GM18517 (cell line): ENCODE measurements around the gene NSFL1C.

Source experiments
- ATAC-seq: cut with Tn5 transposase; IDR thresholded peaks from one replicate; pipeline ENCODE4 v1.9.1; 2021; ENCODE audit warnings: mild to moderate bottlenecking, moderate library complexity; ENCODE audit not compliant: unreplicated experiment

Gene NSFL1C

DNA sequence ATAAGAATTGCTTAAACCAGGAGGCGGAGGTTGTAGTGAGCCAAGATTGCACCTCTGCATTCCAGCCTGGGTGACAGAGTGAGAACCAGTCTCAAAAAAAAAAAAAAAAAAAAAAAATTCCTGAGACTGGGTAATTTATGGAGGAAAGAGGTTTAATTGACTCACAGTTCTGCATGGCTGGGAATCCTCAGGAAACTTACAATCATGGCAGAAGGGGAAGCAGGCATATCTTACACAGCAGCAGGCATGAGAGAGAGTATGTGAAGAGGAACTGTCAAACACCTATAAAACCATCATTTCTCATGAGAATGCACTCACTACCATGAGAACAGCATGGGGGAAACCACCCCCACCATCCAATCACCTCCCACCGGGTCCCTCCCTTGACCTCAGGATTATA lies 72.0 kb downstream of the NSFL1C start:
- ATAC-seq = no peak

DNA sequence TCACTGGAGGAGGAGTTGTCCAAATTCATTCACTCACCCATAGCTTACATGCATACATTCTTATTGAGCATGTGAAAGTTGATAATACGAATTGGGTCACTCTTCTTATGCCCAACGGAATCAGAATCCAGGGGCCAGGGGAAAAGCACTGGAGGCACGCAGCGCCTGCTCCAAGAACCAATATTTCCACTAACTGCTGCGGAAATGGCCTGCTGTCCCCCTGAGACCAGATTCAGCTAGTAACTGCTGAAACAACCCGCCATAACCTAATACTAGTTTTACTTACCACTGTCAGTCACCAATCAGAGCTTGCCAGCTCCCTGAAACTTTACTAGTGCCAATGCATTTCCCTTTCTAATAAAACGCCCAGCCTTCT lies 73.2 kb downstream of the NSFL1C start:
- no peak for ATAC-seq

DNA sequence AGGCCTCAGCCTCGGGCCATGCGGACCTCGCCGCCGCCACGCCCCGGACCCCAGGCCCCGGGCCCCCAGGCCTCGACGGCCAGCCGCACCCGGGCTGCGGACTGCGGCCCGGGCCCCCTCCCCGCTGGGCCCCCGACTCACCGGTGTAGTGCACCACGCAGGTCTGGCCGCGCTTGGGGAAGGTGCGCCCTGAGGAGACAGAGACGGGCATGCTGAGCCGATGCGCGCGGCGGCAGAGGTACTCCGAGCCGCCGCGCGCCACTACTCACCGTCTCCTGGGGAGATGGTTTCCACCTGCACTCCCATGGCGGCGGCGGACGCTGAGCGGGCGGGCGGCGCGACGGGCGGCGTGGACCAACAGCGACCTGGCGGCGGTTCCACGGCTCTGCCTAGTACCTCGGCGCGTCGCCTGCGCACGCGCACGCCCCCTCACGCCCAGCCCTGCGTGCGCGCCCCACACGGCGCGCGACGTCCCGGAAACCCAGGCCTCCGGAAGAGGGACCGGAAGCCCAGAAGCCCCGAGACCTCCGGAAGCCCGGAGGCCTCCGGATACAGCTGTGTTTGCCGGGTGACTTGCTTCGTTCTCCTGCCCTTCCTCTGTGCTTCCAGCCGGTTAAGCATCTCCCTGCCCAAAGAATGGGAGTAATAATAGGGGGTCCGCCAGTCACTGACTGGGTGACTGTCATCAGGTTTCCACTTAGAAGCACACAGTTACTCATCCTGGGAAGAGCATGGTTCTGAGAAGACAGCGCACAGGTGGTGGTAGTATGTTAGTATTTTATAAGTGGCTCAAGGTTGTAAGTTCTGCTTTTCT lies 73.7 kb downstream of the NSFL1C start, which contains the start of gene FKBP1A:
FKBP1A (minus strand) TSS at position 362 of the 814 bp plus-strand sequence; CDS start at position 306, 56 bp downstream.
- peak; percentile 69 for ATAC-seq

DNA sequence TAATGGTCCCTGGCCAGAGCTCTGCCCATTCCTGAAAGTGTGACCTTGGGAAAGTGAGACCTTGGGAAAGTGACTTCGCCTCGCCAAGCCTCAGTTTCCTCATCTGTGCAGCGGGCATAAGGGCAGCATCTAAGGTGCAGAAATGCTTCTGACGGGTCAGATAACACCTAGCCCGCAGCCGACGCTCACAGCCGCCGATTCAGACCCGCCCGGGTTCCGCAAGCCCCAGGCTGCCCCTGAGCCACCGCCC lies 74.3 kb downstream of the NSFL1C start:
- ATAC-seq = no peak
